GM23338 (cell line): ENCODE data around the gene SORBS2.

ENCODE experiments used
- CTCF ChIP-seq, 2 experiments: fragments of 200-600 bp in 1 of 2; sonication (generic) in 1 of 2; conservative IDR thresholded peaks; 2 replicates each; pipeline versions ENCODE4 v1.5.1 to v1.6.1; 2016 to 2017; ENCODE audit warnings: antibody characterized with exemption in 2 of 2, low read depth in 2 of 2, mild to moderate bottlenecking in 2 of 2, moderate library complexity in 1 of 2
- ETS1 ChIP-seq: IDR thresholded peaks from 2 replicates; pipeline ENCODE4 v1.6.1; 2016; ENCODE audit warnings: antibody characterized with exemption
- EZH2phosphoT487 ChIP-seq: fragments of 200-600 bp; sonication (generic); IDR thresholded peaks from one replicate; pipeline ENCODE4 v1.8.1; 2018; ENCODE audit warnings: antibody characterized with exemption; ENCODE audit not compliant: unreplicated experiment
- ZNF114 ChIP-seq: fragments of 250-450 bp; sonication (Bioruptor Pico); IDR thresholded peaks from 2 replicates; pipeline ENCODE4 v1.5.0; 2020; ENCODE audit warnings: mild to moderate bottlenecking, moderate library complexity

- TF ChIP-seq CTCF (conservative IDR thresholded peaks at IDR 0.05; ENCODE audit: low read depth in 2 of 2) = no peak
- TF ChIP-seq EZH2phosphoT487 = no peak
- TF ChIP-seq ZNF114 = no peak
- no peak for TF ChIP-seq ETS1
Observed at GRCh38 chr4:185717377-185717741, 94.6 kb downstream of the SORBS2 start.
